SK-N-SH (cell line): ENCODE results near the gene RNF8.

Experiments used
- CTCF ChIP-seq: fragments of 200-600 bp; sonication (generic); IDR thresholded peaks from 2 replicates; pipeline ENCODE4 v1.6.1; 2017; ENCODE audit warnings: antibody characterized with exemption, mild to moderate bottlenecking, moderate library complexity
- EP300 ChIP-seq, 2 experiments: IDR thresholded peaks; 2 replicates each; pipeline versions ENCODE4 v1.4.0 to v1.6.1; 2012; ENCODE audit warnings: borderline replicate concordance in 1 of 2, low read depth in 1 of 2, low read length in 1 of 2
- FOXM1 ChIP-seq: IDR thresholded peaks from 2 replicates; pipeline ENCODE4 v1.4.0; 2012; ENCODE audit warnings: low read depth, mild to moderate bottlenecking
- GATA2 ChIP-seq: sonication (generic); formaldehyde crosslinking; IDR thresholded peaks from 2 replicates; pipeline ENCODE4 v1.5.0; 2020; ENCODE audit warnings: mild to moderate bottlenecking, missing genetic modification reagents
- MAX ChIP-seq: IDR thresholded peaks from 2 replicates; pipeline ENCODE4 v1.4.0; 2012; ENCODE audit warnings: low read depth
- POLR2AphosphoS5 ChIP-seq: IDR thresholded peaks from 2 replicates; pipeline ENCODE4 v1.6.1; 2012; ENCODE audit warnings: low read depth, low read length
- RFX5 ChIP-seq: IDR thresholded peaks from 2 replicates; pipeline ENCODE4 v1.6.1; 2012; ENCODE audit warnings: mild to moderate bottlenecking, improper control_type of control experiment, low read length
- SMC3 ChIP-seq: IDR thresholded peaks from 2 replicates; pipeline ENCODE4 v1.6.1; 2012; ENCODE audit warnings: low read depth, low read length, improper control_type of control experiment
- TAF1 ChIP-seq: IDR thresholded peaks from 2 replicates; pipeline ENCODE4 v1.6.1; 2012; ENCODE audit warnings: low read depth, mild to moderate bottlenecking, low read length, moderate library complexity, borderline replicate concordance
- TEAD4 ChIP-seq: IDR thresholded peaks from 2 replicates; pipeline ENCODE4 v1.4.0; 2012; ENCODE audit warnings: mild to moderate bottlenecking, borderline replicate concordance; ENCODE audit not compliant: insufficient read depth
- YY1 ChIP-seq: IDR thresholded peaks from 2 replicates; pipeline ENCODE4 v1.4.0; 2012; ENCODE audit warnings: low read depth, mild to moderate bottlenecking

- no peak for TF ChIP-seq CTCF
- TF ChIP-seq MAX, result no peak
- TF ChIP-seq YY1, result no peak
- no peak for TF ChIP-seq GATA2 (CRISPR knock-in tag)
- TF ChIP-seq POLR2AphosphoS5, result no peak
- TF ChIP-seq TAF1, result no peak
- TF ChIP-seq EP300 (IDR thresholded peaks at IDR 0.05; ENCODE audit: borderline replicate concordance in 1 of 2, low read depth in 1 of 2, low read length in 1 of 2), result no peak
- no peak for TF ChIP-seq FOXM1
- no peak for TF ChIP-seq RFX5
- no peak for TF ChIP-seq TEAD4
- no peak for TF ChIP-seq SMC3
Observed at GRCh38 chr6:37442416-37443215, 88.8 kb downstream of the RNF8 start.
